Transverse colon (tissue), 4 donors: ENCODE results near the gene LTN1.

Source experiments
- POLR2AphosphoS5 ChIP-seq, 3 donors: sonication (generic); formaldehyde crosslinking; IDR thresholded peaks; one replicate each; pipeline ENCODE4 v1.6.1; 2016; ENCODE audit warnings: antibody characterized with exemption in 3 of 3
- TF ChIP-seq, protein P1 (sequence below), 5 experiments: fragments of 200-600 bp in 3 of 5; fragments of 450-650 bp in 2 of 5; sonication (generic) in 3 of 5; IDR thresholded peaks; 1 replicate in 2 of 5; 2 replicates in 3 of 5; pipeline ENCODE4 v1.5.1; 2016 to 2017; ENCODE audit warnings: antibody characterized with exemption in 5 of 5, inconsistent platforms in 3 of 5, mild to moderate bottlenecking in 2 of 5, moderate library complexity in 1 of 5

DNA sequence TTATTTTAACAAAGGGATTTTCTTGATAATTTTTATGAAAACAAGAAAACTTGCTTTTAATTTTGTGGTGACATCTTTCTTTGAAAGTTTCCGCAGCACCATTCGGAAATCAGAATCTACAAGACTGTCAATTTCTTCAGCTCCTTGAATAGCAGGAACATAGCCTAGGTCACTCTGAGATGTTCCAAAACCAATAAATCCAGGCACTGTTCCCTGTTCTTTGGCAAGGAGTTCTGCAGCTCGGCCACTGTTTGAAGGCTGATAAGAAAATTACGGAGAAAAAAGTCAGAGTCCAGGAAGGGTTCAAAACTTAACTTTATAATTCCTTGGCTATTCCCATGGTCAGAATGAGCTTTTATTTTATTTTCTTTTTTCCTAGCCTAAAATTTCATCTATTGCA lies 6.0 kb downstream of the LTN1 start:
- TF ChIP-seq, protein P1, sequence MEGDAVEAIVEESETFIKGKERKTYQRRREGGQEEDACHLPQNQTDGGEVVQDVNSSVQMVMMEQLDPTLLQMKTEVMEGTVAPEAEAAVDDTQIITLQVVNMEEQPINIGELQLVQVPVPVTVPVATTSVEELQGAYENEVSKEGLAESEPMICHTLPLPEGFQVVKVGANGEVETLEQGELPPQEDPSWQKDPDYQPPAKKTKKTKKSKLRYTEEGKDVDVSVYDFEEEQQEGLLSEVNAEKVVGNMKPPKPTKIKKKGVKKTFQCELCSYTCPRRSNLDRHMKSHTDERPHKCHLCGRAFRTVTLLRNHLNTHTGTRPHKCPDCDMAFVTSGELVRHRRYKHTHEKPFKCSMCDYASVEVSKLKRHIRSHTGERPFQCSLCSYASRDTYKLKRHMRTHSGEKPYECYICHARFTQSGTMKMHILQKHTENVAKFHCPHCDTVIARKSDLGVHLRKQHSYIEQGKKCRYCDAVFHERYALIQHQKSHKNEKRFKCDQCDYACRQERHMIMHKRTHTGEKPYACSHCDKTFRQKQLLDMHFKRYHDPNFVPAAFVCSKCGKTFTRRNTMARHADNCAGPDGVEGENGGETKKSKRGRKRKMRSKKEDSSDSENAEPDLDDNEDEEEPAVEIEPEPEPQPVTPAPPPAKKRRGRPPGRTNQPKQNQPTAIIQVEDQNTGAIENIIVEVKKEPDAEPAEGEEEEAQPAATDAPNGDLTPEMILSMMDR (IDR thresholded peaks at IDR 0.05), result no peak
- TF ChIP-seq POLR2AphosphoS5 (IDR thresholded peaks at IDR 0.05), result no peak
